Gastrocnemius medialis (tissue), 4 donors: ENCODE results near the gene ARMC10.

ENCODE experiments used
- CTCF ChIP-seq, 5 experiments: fragments of 450-650 bp in 3 of 5; fragments of 200-600 bp in 2 of 5; sonication (generic) in 2 of 5; IDR thresholded peaks in 4 of 5; conservative IDR thresholded peaks in 1 of 5; 1 replicate in 4 of 5; 2 replicates in 1 of 5; pipeline ENCODE4 v1.5.1; 2016 to 2019; ENCODE audit warnings: antibody characterized with exemption in 5 of 5, mild to moderate bottlenecking in 3 of 5, moderate library complexity in 3 of 5
- POLR2A ChIP-seq, 2 donors: fragments of 450-650 bp; IDR thresholded peaks; one replicate each; pipeline ENCODE4 v1.6.1; 2017; ENCODE audit warnings: antibody characterized with exemption in 2 of 2, mild to moderate bottlenecking in 2 of 2, moderate library complexity in 2 of 2

GRCh38 chr7:103100348-103100747 lies 25.4 kb downstream of the ARMC10 start:
- TF ChIP-seq POLR2A (IDR thresholded peaks at IDR 0.05) (no peak), CTCF (IDR thresholded peaks at IDR 0.05 in 4 of 5, conservative IDR thresholded peaks at IDR 0.05 in 1 of 5) (no peak)
